GM23248 (cell line): ENCODE data around the gene FGF4.

ENCODE experiments used
- EZH2 ChIP-seq: fragments of 200-600 bp; sonication (generic); IDR thresholded peaks from 2 replicates; pipeline ENCODE4 v1.6.1; 2018; ENCODE audit warnings: antibody characterized with exemption, mild to moderate bottlenecking; ENCODE audit not compliant: insufficient read depth, poor library complexity, severe bottlenecking
- EZH2phosphoT487 ChIP-seq: fragments of 200-600 bp; sonication (generic); IDR thresholded peaks from 2 replicates; pipeline ENCODE4 v1.6.1; 2018; ENCODE audit warnings: antibody characterized with exemption, moderate library complexity, mild to moderate bottlenecking, low read depth; ENCODE audit not compliant: insufficient read depth

DNA sequence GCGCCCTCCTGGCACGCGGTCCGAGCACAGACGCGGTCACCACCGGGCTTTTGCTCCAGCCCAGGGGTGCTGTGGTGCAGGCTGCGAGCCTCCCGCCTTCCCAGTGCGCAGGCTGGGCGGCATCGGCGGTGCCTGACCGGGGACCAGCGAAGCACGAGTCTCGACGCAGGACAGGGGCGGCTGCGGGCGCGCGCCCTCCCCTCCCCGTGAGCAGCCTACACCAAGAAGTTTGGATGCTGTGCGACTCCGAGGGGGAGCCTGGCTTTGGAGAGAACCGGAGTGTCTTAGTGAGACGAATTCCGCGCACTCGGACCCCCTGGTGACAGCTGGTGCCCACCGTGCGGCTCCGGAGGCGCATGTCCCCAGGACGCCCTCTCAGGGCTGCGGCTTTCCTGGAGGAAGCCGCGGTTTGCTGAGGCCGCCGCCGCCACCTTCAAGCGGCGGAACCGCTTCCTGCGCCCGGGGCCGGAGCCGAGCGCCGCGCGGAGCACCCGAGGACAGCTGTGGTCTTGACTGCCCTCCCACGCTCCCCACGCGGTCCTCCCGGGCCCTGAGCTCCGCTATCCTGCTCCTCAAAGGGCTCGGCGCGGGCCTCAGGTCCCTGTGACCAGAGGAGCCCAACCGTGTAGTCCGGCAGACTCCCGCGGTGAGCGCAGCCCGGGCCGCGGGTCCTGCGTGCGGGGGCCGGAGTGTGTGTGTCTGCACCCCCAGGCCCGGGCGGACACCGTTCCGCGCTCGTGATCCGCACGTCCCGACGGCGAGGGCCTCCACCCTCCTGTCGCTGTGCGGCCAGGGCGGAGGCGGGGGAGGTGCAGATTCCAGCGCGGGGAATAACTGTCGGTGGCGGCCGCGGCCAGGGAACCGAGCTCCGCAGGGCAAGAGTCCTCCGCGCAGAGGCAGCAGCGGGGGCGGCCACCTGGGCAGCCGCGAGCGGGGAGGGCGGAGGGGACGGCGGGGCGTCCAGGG lies 42.4 kb upstream of the FGF4 start:
- TF ChIP-seq EZH2 (no peak), EZH2phosphoT487 (no peak)
